ENCODE results near the gene PTPMT1.

PTPMT1 gene

DNA sequence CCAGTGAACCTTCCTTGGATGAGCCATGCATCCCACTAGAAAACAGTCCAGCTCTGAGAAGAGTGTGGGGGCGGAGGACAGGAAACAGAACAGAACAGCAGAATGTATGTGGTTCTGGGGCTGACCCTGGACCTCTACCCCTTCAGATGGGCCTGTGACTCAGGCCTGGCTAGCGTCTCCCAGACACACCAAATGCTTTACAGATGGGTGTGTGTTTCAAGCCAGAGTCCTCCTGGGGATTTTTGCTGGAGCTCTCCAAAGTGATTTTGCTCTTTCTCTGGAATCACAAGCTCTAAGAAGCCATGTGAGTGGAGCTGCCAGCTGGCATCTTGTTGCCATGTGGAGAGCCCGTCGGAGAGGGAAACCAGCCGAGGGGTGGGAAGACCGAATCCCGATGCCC is 42.0 kb downstream of the PTPMT1 start:
- no peak for DNase-seq
- ATAC-seq, result no peak

GRCh38 chr11:47609675-47610074 is 44.3 kb downstream of the PTPMT1 start:
- ATAC-seq (no peak), DNase-seq (no peak)

- ATAC-seq (no peak), DNase-seq (no peak)
These were observed 46.0 kb downstream of the PTPMT1 start for GRCh38 chr11:47611348-47611794.

GRCh38 chr11:47615249-47615648 is 49.9 kb downstream of the PTPMT1 start:
- ATAC-seq (no peak), DNase-seq (no peak)

DNA sequence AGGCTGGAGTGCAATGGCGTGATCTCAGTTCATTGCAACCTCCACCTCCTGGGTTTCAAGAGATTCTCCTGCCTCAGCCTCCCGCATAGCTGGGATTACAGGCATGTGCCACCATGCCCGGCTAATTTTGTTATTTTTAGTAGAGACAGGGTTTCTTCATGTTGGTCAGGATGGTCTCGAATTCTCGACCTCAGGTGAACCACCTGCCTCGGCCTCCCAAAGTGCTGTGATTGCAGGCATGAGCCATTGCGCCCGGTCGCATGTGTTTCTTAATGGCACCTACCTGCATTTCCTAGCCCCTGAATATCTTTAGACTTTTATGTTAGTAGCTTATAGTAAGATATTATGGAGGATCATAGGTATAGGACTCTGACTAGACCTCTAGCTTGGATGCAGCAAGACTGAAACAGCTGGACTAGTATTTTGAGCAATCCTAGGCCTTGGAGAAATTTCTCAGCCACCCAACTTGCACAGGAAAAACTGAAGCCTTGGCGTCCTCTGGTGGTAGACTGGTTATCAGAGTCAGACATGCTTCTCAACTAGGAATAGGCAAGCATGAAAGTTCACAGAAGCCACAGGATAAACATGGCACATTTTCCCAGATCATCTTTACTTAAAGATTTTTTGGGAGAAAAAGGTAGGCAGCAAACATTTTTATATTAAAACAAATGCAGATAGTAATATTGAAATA is 51.5 kb downstream of the PTPMT1 start:
- DNase-seq, result no peak
- no peak for ATAC-seq

- ATAC-seq (no peak), DNase-seq (no peak)
These were observed 52.0 kb downstream of the PTPMT1 start for GRCh38 chr11:47617417-47617809.

DNA sequence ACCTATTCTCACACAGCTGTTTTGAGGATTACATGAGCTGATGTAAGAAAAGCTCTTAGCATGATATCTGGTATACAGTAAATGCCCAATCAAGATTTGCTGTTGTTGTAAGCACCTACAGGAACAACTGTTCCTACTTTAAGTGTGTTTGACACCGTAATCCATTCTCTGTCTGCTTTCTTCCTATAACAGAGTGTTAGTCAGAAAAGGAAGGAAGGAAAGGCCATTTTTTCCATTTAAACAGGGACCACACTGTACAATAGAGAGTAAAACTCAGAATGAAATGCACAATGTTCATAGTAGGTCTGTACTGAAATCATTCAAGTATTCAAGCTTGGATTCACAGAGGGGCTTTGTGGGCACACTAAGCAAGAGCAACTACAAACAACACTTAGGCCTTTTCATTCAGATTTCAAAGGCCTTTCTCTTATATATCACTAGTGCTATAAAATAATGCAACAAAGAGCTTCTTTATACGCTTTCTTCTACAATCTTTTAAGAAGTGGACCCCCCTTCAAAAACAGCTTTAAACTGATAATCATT is 55.5 kb downstream of the PTPMT1 start:
- no peak for DNase-seq
- ATAC-seq, result no peak
